HG02870 (cell line): Measurements from ENCODE around the gene ALKAL2.
"Not testable (repeated sequence)": the region's sequence is repeated elsewhere in the genome, so short reads cannot be mapped to it uniquely, and the experiment has no call there.

Experiments
- ATAC-seq: cut with Tn5 transposase; IDR thresholded peaks from one replicate; pipeline ENCODE4 v1.9.1; 2021; ENCODE audit warnings: mild to moderate bottlenecking, moderate library complexity; ENCODE audit not compliant: unreplicated experiment

ALKAL2 gene, protein sequence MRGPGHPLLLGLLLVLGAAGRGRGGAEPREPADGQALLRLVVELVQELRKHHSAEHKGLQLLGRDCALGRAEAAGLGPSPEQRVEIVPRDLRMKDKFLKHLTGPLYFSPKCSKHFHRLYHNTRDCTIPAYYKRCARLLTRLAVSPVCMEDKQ

DNA sequence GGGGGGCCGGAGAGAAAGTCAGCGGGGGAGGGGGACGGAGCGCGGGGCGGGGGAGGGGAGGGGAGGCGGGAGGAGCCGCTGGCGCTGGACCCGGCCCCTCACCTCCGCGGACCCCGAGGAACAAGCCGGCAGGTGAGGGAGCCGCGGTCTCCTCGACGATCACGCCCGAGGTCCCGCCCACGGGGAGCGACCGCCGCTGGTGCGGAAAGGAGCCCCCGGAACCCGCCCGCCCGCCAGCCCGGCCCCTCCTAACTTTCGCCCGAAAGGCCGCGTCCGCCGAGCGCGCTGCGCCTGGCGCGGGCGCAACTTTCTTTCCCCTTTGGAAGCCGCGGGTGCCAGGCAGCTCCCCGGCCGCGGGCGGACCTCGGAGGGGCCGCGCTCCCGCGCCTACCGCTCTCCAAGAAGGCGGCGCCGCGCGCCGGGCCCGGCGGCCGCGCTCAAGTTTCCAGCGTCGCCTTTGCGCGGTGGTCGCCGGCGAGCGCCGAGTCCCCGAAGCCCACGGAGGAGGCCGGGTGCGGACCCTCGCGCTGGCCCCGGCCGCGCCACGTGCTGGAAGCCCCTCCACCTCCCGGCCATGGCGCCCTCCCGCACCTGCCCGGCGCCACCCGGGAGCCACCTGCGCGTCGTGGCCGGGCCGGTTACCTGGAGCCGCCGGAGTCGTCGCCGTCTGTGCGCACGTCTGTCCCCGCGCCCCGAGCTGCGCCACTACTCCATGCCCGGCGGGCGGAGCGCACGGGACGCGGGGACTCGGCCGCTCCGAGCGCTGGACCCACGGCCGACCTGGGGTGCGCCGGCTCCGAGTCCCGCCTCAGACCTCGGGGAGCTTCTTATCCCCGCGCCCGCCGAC, at the start of gene ALKAL2:
ALKAL2 (minus strand) TSS at position 181 of the 847 bp plus-strand sequence. CDS start 256 bp downstream, outside the sequence.
- ATAC-seq: no peak

DNA sequence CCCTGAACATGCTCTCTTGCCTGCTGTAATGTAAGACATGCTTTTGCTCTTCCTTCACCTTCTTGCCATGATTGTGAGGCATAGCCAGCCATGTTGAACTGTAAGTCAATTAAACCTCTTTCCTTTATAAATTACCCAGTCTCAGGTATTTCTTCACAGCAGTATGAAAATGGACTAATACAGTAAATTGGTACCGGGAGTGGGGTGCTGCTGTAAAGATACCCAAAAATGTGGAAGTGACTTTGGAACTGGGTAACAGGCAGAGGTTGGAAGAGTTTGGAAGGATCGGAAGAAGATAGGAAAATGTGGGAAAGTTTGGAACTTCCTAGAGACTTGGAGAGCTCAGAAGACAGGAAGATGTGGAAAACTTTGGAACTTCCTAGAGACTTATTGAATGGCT, 49.1 kb upstream of the ALKAL2 start:
- not testable (repeated sequence) for ATAC-seq

DNA sequence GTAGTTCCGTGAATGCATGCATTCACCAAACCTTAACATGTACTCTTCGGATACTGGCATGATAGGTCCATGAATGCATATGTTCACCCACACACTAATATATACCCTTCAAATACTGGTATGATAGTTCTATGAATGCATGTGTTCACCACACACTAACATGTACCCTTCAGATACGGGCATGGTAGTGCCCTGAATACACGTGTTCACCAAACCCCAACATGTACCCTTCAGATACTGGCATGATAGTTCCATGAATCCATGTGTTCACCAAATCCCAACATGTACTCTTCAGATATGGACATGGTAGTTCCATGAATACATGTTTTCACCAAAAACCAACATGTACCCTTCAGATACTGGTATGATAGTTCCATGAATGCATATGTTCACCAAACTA, 48.5 kb upstream of the ALKAL2 start:
- no peak for ATAC-seq

DNA sequence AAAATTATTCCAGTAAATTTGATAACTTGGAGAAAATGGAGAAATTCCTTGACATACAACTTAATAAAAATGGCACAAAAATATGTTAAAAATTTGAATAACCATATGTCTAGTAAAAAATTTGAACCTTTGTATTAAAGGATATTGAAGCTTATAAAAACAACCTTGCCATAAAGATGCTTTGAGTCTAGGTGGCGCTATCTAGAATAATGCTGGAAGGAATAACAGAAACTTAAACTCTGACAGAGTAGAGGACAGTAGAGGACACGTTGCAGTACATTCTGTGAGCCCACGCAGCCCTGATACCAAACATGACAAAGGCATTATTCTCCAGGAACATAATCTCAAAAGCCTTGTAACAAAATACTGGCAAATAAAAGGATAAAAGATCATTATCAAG, 44.7 kb upstream of the ALKAL2 start:
- no peak for ATAC-seq

DNA sequence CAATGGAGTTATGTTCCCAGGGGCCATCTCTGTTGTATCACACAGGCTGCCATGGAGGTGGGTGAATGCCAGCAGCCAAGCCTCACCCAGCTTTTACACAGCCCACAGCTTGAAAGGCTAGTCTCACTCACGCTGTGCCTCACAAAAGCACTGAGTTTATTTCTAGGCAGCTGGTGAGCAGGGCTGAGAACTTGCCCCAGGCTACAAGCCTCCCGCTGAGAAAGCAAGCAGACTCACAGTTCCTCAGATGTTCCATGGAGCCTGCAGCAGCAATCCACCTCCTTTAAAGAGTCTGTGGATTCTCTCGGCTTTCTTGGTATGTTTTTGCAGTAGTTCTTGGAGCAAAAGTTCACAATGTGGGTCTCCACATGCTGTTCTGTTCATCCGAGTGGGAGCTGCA, 40.9 kb upstream of the ALKAL2 start:
- no peak for ATAC-seq

DNA sequence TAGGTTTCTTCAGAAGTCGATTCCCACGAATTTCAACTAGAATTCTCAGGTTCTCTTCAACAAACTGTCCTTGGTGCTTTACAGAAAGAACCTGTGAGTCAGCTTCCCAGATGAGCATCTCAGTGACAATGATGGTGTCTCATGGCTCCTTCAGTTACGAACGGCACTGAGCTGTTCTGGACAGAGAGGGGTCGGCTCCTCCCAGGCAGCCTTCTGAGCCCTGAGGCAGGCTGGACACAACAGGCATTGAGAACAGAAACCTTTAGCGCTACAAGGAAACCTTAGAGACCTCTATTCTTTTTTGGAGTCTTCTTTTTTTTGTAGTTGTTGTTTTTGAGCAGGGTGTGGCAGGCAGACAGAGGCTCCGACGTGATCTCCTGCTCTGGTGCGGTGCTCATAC, 35.1 kb upstream of the ALKAL2 start:
- no peak for ATAC-seq

DNA sequence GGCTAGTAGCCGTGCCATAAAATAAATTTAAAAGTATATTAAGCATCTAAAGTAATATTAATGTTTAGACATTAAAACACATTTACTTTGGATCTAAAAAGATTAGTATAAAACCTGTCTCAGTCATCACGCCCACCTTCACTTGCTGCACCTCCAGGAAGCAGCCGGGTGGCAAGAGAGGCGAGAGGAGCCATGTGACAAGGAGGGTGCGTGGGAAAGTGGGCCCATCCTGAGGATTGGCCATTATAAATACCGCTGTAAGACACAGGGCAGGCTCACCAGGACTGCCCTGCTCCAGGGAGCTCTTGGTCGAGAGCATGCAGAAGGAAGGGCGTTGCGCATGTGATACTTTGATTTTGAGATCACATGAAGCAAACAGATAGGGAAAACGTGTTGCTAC, 34.4 kb upstream of the ALKAL2 start:
- ATAC-seq: no peak

DNA sequence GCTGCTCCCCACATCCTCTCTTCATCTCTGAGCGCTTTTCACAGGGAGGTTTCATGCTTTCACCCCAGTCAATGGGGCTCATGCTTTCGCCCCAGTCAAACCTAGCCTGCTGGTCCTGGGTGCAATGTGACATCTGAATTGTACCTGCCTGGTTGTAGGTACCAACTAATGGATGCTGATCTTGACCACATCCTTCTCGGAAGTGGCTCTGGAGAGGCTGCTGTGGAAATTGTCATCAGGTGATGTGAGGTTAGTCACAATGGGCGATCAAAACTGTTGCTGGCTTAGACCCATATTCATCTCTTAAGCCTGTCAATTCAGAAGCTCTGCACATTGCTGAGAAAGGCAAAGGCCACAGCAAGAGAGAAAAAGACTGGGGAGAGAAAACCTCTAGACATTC, 32.7 kb upstream of the ALKAL2 start:
- no peak for ATAC-seq

DNA sequence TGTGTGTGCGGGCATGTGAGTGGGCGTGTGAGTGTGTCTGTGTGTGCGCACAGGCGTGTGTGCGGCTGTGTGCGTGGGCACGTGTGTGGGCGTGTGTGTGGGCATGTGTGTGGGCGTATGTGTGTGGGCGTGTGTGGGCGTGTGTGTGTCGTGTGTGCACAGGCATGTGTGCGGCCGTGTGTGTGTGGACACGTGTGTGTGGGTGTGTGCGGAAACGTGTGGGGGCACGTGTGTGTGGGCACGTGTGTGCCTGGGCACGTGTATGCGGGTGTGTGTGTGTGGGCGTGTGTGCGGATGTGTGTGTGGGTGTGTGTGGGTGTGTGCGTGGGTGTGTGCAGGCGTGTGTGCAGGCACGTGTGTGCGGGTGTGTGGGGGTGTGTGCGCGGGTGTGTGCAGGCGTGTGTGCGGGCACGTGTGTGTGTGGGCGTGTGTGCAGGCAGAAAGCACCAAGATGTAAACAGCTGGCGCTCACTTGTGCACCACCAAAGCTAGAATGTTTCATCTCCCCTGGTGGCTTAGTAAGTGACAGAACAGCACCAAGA, 31.2 kb upstream of the ALKAL2 start:
- no peak for ATAC-seq

DNA sequence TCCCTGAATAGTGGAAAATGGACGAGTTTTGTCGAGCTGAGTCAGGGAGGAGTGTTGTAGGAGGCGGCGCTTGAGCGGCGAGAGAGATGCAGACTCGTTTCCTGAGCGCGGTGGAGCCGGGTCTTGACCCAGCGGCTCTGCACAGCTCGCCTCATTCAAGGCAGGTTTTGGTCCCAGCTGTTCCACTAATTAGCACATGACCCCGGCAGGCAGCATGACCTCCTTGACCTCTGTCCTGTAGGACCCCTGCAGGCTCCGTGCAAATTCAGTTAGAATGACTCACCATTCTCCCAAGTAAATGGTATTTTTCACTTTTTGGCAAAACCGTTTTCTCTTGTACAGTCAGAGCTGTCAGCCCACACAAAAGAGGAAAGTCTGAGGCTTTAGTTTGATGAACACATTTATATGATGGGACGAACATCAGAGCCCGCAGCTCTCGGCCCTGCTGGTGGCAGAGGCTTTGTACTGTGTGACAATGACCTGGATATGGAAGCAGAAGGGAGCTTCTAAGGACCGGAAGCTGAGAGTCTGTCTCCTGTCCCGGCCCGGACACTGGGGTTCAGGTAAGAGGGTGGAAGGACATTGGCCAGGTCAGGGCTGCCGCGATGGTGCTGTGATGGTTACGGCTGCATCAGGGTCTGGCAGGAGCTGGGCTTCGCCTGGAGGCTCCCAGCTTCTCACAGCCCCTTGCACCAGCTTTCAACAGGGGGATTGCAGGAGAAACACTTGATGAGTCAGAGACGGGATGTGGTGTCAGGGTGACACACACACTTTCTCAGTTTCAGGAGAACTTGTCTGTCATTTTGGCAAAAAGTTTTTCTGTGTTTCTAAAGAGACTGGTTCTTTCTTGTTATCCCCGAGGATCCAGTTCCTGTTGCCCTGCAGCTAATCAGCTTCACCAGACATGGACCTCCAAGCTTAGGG, 29.9 kb upstream of the ALKAL2 start:
- ATAC-seq: no peak

DNA sequence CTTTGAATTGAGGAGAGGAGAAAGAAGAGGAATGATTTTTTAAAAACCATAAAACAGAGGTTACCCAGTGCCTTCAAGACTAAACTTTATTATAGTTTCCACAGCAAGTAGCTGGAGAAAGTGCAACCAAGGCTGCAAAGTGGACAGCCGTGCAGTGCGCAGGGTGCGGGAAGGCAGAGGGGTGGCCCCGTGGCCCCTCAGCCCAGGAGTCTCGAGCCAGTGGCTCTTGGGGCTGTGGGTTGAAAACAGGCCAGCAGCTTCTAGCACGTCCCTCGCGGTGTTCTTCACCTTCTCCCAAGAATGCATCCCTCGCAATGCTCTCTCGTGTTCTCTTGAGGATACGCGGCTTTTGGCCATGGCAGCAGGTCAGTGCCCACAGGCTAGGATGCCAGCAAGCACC, 28.5 kb upstream of the ALKAL2 start:
- ATAC-seq: no peak

DNA sequence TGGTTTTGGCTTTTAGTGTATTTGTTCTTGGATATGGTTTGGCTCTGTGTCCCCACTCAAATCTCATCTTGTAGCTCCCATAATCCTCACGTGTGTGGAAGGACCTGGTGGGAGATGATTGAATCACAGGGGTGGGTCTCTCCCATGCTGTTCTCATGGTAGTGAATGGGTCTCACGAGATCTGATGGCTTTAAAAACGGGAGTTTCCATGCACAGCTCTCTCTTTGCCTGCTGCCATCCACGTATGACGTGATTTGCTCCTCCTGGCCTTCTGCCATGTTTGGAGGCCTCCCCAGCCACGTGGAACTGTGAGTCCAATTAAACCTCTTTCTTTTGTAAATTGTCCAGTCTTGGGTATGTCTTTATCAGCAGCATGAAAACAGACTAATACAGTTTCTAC, 28.0 kb upstream of the ALKAL2 start:
- ATAC-seq: not testable (repeated sequence)

DNA sequence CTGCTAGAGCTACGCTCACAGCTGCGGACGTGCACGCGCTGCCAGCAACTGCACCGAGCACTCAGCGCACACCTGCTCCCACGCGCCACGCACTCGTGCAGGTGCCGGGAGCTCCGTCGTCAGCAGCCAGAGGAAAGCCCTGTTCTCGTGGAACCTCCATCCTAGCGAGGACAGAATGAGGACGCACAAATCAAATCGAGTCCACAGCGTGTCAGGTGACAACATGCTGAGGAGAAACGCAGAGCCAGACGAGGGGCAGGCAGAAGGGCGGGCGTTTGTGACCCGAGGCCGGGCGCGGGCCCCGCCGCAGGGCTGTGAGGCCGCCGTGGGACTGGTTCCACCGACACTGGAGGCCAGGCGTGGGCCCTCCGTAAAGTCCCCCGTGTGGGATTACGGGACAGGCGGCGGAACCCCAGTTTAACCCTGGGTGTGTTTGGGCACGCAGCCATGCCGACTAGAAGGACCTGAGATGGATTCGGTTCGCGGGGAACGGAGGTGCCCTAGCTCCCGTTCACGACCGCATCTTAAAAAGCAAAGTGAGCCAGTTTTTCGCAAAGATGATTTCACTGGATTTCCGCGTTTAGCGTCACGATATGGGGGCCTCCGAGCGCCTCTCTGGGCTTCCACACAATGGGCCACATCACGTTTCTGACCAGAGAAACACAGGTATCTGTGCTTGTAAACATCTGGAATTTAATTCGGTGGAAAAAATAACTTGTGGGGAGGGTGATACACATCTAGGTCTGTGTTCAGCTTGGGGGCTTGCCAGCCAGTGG, 26.9 kb upstream of the ALKAL2 start:
- no peak for ATAC-seq

DNA sequence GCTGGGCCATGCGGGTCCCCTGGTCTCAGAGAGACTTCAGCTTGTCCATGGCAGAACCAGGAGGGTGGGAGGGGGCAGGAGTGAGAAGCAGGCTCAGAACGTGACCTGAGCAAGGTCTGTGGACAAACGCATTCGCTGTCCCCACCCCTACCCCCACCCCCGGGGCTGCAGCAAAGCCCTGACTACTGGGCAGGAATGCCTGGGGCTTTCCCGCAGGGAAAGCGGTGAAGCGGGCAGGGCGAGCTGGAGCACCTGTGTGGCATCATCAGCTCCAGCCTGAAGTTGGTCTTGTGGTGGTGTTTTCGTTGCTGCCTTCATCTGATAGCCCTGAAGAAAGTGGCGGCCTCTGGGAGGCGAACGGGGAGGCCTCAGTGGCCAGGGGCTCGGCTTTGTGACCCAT, 26.1 kb upstream of the ALKAL2 start:
- no peak for ATAC-seq

DNA sequence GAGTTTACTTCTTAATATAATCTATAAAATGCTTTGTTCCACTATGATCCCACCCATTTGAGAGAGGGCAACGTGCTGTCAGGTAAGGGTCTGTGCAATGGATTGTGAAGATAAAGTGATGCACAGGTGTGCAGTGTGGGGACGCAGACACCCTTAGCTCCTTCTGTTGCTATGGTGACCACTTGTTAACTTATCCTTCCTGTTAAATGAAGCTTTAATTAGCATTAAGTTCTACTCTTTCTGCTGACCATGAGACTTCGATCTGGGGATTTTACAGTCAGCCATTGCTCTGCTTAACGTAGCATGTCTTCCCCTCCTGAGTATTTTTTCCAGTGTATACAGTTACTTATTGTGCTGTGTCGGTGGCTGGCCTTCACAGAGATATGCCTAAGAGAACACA, 23.1 kb upstream of the ALKAL2 start:
- ATAC-seq: no peak

DNA sequence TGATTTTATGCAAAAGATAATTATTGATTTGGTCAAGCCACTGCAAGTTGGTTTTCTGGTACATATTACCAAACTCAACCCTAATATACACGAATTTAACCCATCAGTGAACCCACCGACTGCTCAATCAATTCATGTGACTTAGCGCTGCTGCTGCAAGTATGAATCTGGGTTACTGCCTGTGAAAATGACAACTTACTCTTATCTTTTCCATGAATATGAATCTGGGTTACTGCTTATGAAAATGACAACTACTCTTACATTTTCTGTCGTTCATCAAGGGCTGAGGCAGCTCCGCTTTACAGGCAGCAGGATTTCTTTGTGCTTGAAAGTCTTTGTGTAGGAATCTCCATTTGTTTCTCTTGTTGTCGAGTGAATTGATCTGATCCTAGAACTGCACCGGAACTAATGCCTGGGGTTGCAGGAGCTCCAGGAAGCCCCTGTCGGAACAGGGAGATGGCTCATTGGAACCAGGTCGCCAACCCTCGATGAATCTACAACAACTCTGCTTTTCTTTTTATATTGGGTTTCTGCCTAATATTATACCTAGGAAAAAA, 22.1 kb upstream of the ALKAL2 start:
- ATAC-seq: no peak

DNA sequence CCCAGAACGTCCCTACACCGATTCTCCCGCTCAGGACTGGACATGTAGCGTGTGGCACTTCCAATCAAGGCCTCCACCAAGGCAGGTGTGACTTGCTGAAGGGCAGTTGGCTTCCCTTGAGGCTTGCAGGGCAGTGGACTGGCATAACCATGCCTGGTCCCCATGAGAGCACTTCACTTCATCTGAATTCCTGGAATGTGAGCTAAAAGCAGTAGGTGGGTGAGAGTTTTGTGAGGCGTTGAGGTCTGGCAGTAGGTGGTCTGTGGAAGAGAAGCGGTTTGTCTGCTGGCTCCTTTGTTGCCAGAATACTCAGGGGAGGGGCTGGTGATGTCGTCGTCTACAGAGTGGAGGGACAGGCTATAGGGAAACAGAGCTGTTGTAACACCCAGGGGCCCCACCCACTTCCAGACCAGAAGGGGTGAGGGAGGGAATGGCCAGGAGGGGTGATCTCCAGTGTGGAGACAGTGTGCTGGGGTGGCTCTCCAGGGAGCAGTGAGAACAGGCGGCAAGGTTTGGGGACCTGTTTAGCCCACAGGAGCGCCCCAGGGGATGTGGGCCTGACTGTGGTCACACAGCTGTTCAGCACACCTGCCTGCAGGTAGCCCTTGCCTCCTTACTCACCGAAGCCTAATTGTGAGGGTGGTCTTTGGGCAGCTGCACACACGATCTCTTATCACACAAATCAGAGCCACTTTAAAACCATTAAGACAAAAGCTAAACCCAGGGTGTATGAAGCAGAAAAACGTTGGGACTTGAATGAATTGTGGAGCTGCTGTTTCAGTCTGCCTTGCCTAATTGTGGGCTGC, 21.5 kb upstream of the ALKAL2 start:
- no peak for ATAC-seq

DNA sequence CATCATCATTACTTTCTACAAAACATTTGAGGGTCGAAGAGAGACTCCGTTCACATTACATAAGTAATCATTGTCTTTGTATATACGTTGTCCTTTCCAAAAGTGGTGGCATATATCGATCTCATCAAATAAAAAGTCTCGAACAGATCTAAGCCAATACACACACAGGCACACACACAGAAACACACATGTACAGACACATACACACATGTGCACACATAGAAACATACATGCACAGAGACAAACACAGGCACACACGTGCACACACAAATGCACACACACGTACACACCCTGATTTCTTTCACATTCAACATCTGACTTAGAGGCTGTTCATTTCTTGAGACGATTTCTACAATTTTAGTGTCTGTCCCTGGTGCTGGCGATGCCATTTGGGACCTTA, 17.5 kb upstream of the ALKAL2 start:
- no peak for ATAC-seq

DNA sequence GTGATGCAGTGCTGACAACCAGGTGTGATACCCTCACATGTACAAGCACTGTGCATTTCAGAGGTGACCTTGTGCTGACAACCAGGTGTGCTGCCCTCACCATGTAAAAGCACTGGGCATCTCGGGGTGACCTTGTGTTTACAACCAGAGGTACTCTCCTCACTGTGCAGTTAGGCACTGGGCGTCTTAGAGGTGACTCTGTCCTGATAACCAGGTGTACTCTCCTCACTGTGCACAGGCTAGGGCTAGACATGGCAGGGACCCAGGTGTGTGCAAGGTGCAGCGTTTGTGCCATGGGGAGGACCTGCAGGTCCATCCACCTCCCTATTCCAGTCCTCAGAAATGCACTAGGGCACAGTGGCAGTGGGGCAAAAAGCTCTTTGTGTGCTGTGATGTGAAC, 8.5 kb upstream of the ALKAL2 start:
- ATAC-seq: no peak
